ENCODE results near the gene MDGA2.

- TF ChIP-seq EZH2 (IDR thresholded peaks at IDR 0.05; ENCODE audit: insufficient read depth, low read length) = no peak
- no peak for TF ChIP-seq CTCF (IDR thresholded peaks at IDR 0.05; ENCODE audit: insufficient read depth, low read depth, low read length)
Observed at GRCh38 chr14:47261350-47261749, 414.1 kb downstream of the MDGA2 start.
